Measurements from ENCODE around the gene SPRN.

DNA sequence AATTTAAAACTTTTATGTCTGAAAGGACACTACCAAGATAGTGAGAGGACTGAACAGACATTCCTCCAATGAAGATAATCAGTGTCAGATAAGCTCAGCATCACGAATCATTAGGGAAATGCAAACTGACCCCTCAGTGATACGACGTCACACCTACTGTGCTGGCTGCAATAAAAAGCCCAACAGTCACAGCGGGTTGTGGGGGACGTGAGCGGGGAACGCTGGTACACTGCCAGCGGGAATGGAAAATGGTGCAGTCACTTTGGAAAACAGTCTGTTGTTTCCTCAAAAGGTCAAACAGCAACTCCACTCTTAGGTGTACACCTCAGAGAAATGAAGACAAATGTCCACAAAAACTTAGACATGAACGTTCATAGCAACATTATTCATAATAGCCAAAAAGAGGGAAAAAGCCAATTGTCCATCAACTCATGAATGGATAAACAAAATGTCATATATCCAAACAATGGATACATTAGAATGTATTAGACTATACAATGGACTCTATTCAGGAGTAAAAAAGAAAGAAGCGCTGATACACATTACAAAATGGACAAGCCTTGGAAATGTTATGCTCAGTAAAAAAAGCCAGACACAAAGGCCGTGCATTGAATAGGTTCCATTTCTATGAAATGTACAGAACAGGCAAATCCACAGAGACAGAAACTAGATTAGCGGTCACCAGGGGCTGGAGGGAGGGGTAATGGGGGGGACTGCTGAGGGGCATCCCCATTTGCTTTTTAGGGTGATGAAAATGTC is 48.9 kb downstream of the SPRN start:
- TF ChIP-seq, protein P1, sequence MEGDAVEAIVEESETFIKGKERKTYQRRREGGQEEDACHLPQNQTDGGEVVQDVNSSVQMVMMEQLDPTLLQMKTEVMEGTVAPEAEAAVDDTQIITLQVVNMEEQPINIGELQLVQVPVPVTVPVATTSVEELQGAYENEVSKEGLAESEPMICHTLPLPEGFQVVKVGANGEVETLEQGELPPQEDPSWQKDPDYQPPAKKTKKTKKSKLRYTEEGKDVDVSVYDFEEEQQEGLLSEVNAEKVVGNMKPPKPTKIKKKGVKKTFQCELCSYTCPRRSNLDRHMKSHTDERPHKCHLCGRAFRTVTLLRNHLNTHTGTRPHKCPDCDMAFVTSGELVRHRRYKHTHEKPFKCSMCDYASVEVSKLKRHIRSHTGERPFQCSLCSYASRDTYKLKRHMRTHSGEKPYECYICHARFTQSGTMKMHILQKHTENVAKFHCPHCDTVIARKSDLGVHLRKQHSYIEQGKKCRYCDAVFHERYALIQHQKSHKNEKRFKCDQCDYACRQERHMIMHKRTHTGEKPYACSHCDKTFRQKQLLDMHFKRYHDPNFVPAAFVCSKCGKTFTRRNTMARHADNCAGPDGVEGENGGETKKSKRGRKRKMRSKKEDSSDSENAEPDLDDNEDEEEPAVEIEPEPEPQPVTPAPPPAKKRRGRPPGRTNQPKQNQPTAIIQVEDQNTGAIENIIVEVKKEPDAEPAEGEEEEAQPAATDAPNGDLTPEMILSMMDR (IDR thresholded peaks at IDR 0.05), result no peak
- no peak for TF ChIP-seq POLR2AphosphoS5 (IDR thresholded peaks at IDR 0.05; ENCODE audit: insufficient read depth in 1 of 2, low read depth in 1 of 2)
